MCF 10A (cell line): ENCODE data around the gene GFRA1. TPM values are rescaled to one million over a fixed set of nuclear protein-coding genes. Genes with fewer than 3 reads are reported as not detected.

Experiments used
- BruUV-seq: library from RNA; stranded (reverse); fragments of 400-500 nt; replicated peaks from 2 replicates; lab custom pipeline; 2021; lab: Mats Ljungman, UMichigan
- CTCF ChIA-PET: fragments of 300-600 bp; sonication (Branson Sonifier 250); formaldehyde crosslinking; extraction: SDS; loops from one replicate; lab custom pipeline; 2021; ENCODE audit warnings: antibody characterized with exemption, inconsistent platforms; lab: Yijun Ruan, JAX
- POLR2A ChIA-PET: fragments of 300-600, 350-650 bp; sonication (Branson Sonifier 250); formaldehyde crosslinking; extraction: SDS; loops from one replicate; lab custom pipeline; 2020; ENCODE audit warnings: antibody characterized with exemption, inconsistent platforms; lab: Yijun Ruan, JAX
- DNase-seq: peaks from one replicate; pipeline ENCODE4 v3.0.0-alpha.2; 2018; ENCODE audit not compliant: unreplicated experiment
- H3K27ac Mint-ChIP-seq: one replicate; pipeline ENCODE4 v1.8.0; 2022; ENCODE audit warnings: mild to moderate bottlenecking, low read depth, mixed read lengths; ENCODE audit not compliant: unreplicated experiment
- H3K27me3 Mint-ChIP-seq: one replicate; pipeline ENCODE4 v1.8.0; 2022; ENCODE audit warnings: mixed read lengths; ENCODE audit not compliant: insufficient read depth, unreplicated experiment
- H3K36me3 Mint-ChIP-seq: one replicate; pipeline ENCODE4 v1.8.0; 2022; ENCODE audit warnings: mild to moderate bottlenecking, moderate library complexity, mixed read lengths; ENCODE audit not compliant: insufficient read depth, unreplicated experiment
- H3K4me1 Mint-ChIP-seq: one replicate; pipeline ENCODE4 v1.8.0; 2022; ENCODE audit warnings: mixed read lengths; ENCODE audit not compliant: insufficient read depth, unreplicated experiment
- H3K4me3 Mint-ChIP-seq: one replicate; pipeline ENCODE4 v1.8.0; 2022; ENCODE audit warnings: mild to moderate bottlenecking, moderate library complexity, mixed read lengths; ENCODE audit not compliant: unreplicated experiment
- H3K9me3 Mint-ChIP-seq: one replicate; pipeline ENCODE4 v1.8.0; 2022; ENCODE audit warnings: mixed read lengths; ENCODE audit not compliant: unreplicated experiment
- intact Hi-C: fragments of 100-400 bp; cut with micrococcal nuclease; formaldehyde crosslinking; loops from 2 replicates; pipeline ENCODE4 v1.14.1; 2022
- total RNA-seq: library from RNA; stranded (reverse); gene quantifications from 2 replicates; pipeline ENCODE4 v1.2.3, GENCODE V29; 2022
- TF ChIP-seq, protein P1 (sequence below): fragments of 200-600 bp; IDR thresholded peaks from one replicate; pipeline ENCODE4 v1.8.0; 2022; ENCODE audit warnings: antibody characterized with exemption, mild to moderate bottlenecking; ENCODE audit not compliant: unreplicated experiment

GFRA1 gene
- total RNA-seq, 1 experiment from 2014 or later: not detected

DNA sequence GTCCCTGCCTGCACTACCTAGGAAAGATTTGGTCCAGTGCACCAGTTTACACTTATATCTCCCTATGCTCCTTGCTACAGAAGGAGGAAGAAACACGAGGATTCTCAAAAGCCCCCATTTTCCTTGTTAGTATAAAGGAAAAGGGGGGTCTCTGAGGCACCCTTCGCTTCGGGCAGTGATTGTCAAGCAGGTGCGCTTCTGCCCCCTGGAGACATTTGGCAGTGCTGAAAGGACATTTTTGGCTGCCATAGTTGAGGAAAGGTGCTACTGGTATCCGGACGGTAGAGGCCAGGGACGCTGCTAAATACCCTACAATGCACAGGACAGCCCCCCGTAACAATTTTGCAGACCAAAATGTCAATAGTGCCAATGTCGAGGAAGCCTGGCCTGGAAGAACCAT is 193.7 kb downstream of the GFRA1 start:
- Mint-ChIP-seq H3K4me3 (no peak overlapping the region), H3K27me3 (no peaks in the 10 kb centered on the region), H3K36me3 (no peaks in the 10 kb centered on the region), H3K9me3 (no peaks in the 10 kb centered on the region), H3K27ac (no peak overlapping the region), H3K4me1 (no peaks in the 10 kb centered on the region)
- TF ChIP-seq, protein P1, sequence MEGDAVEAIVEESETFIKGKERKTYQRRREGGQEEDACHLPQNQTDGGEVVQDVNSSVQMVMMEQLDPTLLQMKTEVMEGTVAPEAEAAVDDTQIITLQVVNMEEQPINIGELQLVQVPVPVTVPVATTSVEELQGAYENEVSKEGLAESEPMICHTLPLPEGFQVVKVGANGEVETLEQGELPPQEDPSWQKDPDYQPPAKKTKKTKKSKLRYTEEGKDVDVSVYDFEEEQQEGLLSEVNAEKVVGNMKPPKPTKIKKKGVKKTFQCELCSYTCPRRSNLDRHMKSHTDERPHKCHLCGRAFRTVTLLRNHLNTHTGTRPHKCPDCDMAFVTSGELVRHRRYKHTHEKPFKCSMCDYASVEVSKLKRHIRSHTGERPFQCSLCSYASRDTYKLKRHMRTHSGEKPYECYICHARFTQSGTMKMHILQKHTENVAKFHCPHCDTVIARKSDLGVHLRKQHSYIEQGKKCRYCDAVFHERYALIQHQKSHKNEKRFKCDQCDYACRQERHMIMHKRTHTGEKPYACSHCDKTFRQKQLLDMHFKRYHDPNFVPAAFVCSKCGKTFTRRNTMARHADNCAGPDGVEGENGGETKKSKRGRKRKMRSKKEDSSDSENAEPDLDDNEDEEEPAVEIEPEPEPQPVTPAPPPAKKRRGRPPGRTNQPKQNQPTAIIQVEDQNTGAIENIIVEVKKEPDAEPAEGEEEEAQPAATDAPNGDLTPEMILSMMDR: no peak
- ChIA-PET CTCF (interaction anchor here (0.7 kb wide), 1 partner anchor 90 kb away, joined by 3 read pairs; no protein-coding TSS in a partner anchor), POLR2A (no interaction called here)
- BruUV-seq: no TSS peak
- intact Hi-C loops: no loop called here
- DNase-seq: no peak

DNA sequence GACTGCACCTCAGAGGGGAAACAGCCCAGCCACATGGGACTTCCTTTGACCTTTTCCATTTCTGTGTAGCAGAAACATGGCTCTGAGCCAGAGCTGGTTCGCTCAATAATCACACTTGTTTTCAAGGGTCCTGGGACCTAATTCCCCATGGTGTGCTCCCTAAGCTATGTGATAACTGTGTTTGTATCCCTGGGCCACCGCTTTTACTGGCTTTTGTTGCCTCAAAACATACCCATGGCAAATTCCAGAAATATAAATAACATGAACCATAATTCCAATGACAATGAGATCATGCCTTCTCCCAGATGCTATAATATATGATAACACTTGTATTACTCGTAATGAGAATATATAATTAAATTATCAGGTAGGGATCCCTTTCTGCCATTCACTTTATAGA is 196.4 kb downstream of the GFRA1 start:
- intact Hi-C loops: no loop called here
- H3K27ac Mint-ChIP-seq: no peak overlapping the region
- BruUV-seq: no TSS peak
- no peaks in the 10 kb centered on the region for H3K4me1 Mint-ChIP-seq
- POLR2A ChIA-PET: no interaction called here
- H3K27me3 Mint-ChIP-seq: no peaks in the 10 kb centered on the region
- no peak overlapping the region for H3K4me3 Mint-ChIP-seq
- DNase-seq: no peak
- TF ChIP-seq, protein P1: no peak
- H3K36me3 Mint-ChIP-seq: no peaks in the 10 kb centered on the region
- H3K9me3 Mint-ChIP-seq: no peaks in the 10 kb centered on the region
- CTCF ChIA-PET: no interaction called here

DNA sequence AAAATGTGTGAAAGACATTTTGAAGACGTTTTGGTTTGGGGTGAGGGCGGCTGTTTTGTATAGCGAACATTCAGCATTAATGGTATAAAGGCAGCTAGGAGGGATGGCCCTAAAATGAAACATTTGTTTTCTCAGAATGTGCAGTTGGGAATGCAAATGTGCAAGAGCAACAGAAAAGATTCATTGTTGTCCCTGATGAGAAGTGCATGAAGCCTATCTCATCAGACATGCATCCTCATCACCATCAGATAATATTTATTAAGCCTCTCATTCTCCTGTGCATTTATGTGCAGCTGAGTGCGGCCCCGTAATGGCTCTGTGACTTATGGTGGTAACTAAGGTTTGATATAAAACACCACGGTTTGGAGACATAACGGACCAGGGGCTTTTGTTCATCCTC is 199.5 kb downstream of the GFRA1 start:
- no peak overlapping the region for H3K4me3 Mint-ChIP-seq
- TF ChIP-seq, protein P1: no peak
- H3K36me3 Mint-ChIP-seq: no peaks in the 10 kb centered on the region
- no peak overlapping the region for H3K27ac Mint-ChIP-seq
- no peaks in the 10 kb centered on the region for H3K9me3 Mint-ChIP-seq
- H3K4me1 Mint-ChIP-seq: no peaks in the 10 kb centered on the region
- intact Hi-C loops: no loop called here
- no peak for DNase-seq
- BruUV-seq: no TSS peak
- no peaks in the 10 kb centered on the region for H3K27me3 Mint-ChIP-seq
- POLR2A ChIA-PET: no interaction called here
- CTCF ChIA-PET: no interaction called here

- CTCF ChIA-PET: interaction anchor here (0.5 to 0.8 kb wide), 2 partner anchors 10 to 246 kb away, joined by 3 read pairs; no protein-coding TSS in a partner anchor
- TF ChIP-seq, protein P1: no peak
- DNase-seq: no peak
- Mint-ChIP-seq H3K27me3 (no peaks in the 10 kb centered on the region), H3K4me3 (no peak overlapping the region), H3K9me3 (no peaks in the 10 kb centered on the region), H3K4me1 (no peaks in the 10 kb centered on the region), H3K27ac (no peak overlapping the region), H3K36me3 (no peaks in the 10 kb centered on the region)
- intact Hi-C loops: no loop called here
- POLR2A ChIA-PET: no interaction called here
- no TSS peak for BruUV-seq
These were observed 200.0 kb downstream of the GFRA1 start for GRCh38 chr10:116073001-116073400.
